ENCODE data around the gene FGF18. TPM values are rescaled to one million over a fixed set of nuclear protein-coding genes. Genes with fewer than 3 reads are reported as not detected.

Gene FGF18
- total and polyA plus RNA-seq, 4 donors: 2.3 to 5.2 (median 3.5) TPM

GRCh38 chr5:171428168-171428696, 8.8 kb downstream of the FGF18 start:
- DNase-seq (ENCODE audit: low read depth in 4 of 6, low spot score in 6 of 6): no peak
- Histone ChIP-seq H3K27me3 (ENCODE audit: control insufficient read depth, insufficient read depth, low read length) (no peaks in the 10 kb centered on the region), H3K9me3 (ENCODE audit: control insufficient read depth, insufficient read depth, low read length) (no peaks in the 10 kb centered on the region), H3K27ac (ENCODE audit: low read depth, low read length) (no peak overlapping the region), H3K4me1 (ENCODE audit: control insufficient read depth, insufficient read depth, low read length) (peaks cover 2% of the 10 kb centered on the region), H3K4me3 (ENCODE audit: low read depth, low read length) (no peak overlapping the region), H3K36me3 (ENCODE audit: control insufficient read depth, insufficient read depth, low read length) (no peaks in the 10 kb centered on the region)
- 93% methylated on average over 8 of the region's 9 CpGs for WGBS (ENCODE audit: insufficient coverage)

GRCh38 chr5:171428809-171429542, 9.5 kb downstream of the FGF18 start:
- 90% methylated on average over 13 of the region's 16 CpGs for WGBS (ENCODE audit: insufficient coverage)
- DNase-seq (ENCODE audit: low read depth in 4 of 6, low spot score in 6 of 6): no peak
- Histone ChIP-seq H3K27ac (ENCODE audit: low read depth, low read length) (no peak overlapping the region), H3K9me3 (ENCODE audit: control insufficient read depth, insufficient read depth, low read length) (no peaks in the 10 kb centered on the region), H3K4me3 (ENCODE audit: low read depth, low read length) (no peak overlapping the region), H3K27me3 (ENCODE audit: control insufficient read depth, insufficient read depth, low read length) (no peaks in the 10 kb centered on the region), H3K4me1 (ENCODE audit: control insufficient read depth, insufficient read depth, low read length) (no peaks in the 10 kb centered on the region), H3K36me3 (ENCODE audit: control insufficient read depth, insufficient read depth, low read length) (no peaks in the 10 kb centered on the region)

- whole genome bisulfite sequencing (ENCODE audit: insufficient coverage): 54% methylated on average over 1 of the region's 4 CpGs
- Histone ChIP-seq H3K27me3 (ENCODE audit: control insufficient read depth, insufficient read depth, low read length) (no peaks in the 10 kb centered on the region), H3K36me3 (ENCODE audit: control insufficient read depth, insufficient read depth, low read length) (no peaks in the 10 kb centered on the region), H3K27ac (ENCODE audit: low read depth, low read length) (no peak overlapping the region), H3K4me1 (ENCODE audit: control insufficient read depth, insufficient read depth, low read length) (no peaks in the 10 kb centered on the region), H3K4me3 (ENCODE audit: low read depth, low read length) (no peak overlapping the region), H3K9me3 (ENCODE audit: control insufficient read depth, insufficient read depth, low read length) (no peaks in the 10 kb centered on the region)
- DNase-seq (ENCODE audit: low read depth in 4 of 6, low spot score in 6 of 6): no peak
Measured at GRCh38 chr5:171429543-171429910, 10.1 kb downstream of the FGF18 start.

- H3K27ac ChIP-seq (ENCODE audit: low read depth, low read length): no peak overlapping the region
- DNase-seq (ENCODE audit: low read depth in 4 of 6, low spot score in 6 of 6): no peak
Measured at GRCh38 chr5:171431251-171431777, 11.9 kb downstream of the FGF18 start.

GRCh38 chr5:171432076-171432475, 12.6 kb downstream of the FGF18 start:
- Histone ChIP-seq H3K27me3 (ENCODE audit: control insufficient read depth, insufficient read depth, low read length) (no peaks in the 10 kb centered on the region), H3K36me3 (ENCODE audit: control insufficient read depth, insufficient read depth, low read length) (peaks cover 5% of the 10 kb centered on the region), H3K4me3 (ENCODE audit: low read depth, low read length) (no peak overlapping the region), H3K4me1 (ENCODE audit: control insufficient read depth, insufficient read depth, low read length) (no peaks in the 10 kb centered on the region), H3K9me3 (ENCODE audit: control insufficient read depth, insufficient read depth, low read length) (no peaks in the 10 kb centered on the region), H3K27ac (ENCODE audit: low read depth, low read length) (no peak overlapping the region)
- no peak for DNase-seq (ENCODE audit: low read depth in 4 of 6, low spot score in 6 of 6)
- 79% methylated on average over 3 of the region's 8 CpGs for WGBS (ENCODE audit: insufficient coverage)

More at GRCh38 chr5:171431251-171431777, 11.9 kb downstream of the FGF18 start:
- Histone ChIP-seq H3K36me3 (ENCODE audit: control insufficient read depth, insufficient read depth, low read length) (peaks cover 3% of the 10 kb centered on the region), H3K4me1 (ENCODE audit: control insufficient read depth, insufficient read depth, low read length) (no peaks in the 10 kb centered on the region), H3K9me3 (ENCODE audit: control insufficient read depth, insufficient read depth, low read length) (no peaks in the 10 kb centered on the region), H3K27me3 (ENCODE audit: control insufficient read depth, insufficient read depth, low read length) (no peaks in the 10 kb centered on the region), H3K4me3 (ENCODE audit: low read depth, low read length) (no peak overlapping the region)
- 91% methylated on average over 7 of the region's 7 CpGs for WGBS (ENCODE audit: insufficient coverage)

GRCh38 chr5:171432583-171433351, 13.3 kb downstream of the FGF18 start:
- H3K9me3 ChIP-seq (ENCODE audit: control insufficient read depth, insufficient read depth, low read length): no peaks in the 10 kb centered on the region
- peaks cover 12% of the 10 kb centered on the region for H3K36me3 ChIP-seq (ENCODE audit: control insufficient read depth, insufficient read depth, low read length)
- 78% methylated on average over 13 of the region's 16 CpGs for WGBS (ENCODE audit: insufficient coverage)
- H3K4me1 ChIP-seq (ENCODE audit: control insufficient read depth, insufficient read depth, low read length): peaks cover 3% of the 10 kb centered on the region
- H3K27ac ChIP-seq (ENCODE audit: low read depth, low read length): no peak overlapping the region
- no peaks in the 10 kb centered on the region for H3K27me3 ChIP-seq (ENCODE audit: control insufficient read depth, insufficient read depth, low read length)
- H3K4me3 ChIP-seq (ENCODE audit: low read depth, low read length): no peak overlapping the region
- DNase-seq (ENCODE audit: low read depth in 4 of 6, low spot score in 6 of 6): no peak

- Histone ChIP-seq H3K27ac (ENCODE audit: low read depth, low read length) (no peak overlapping the region), H3K9me3 (ENCODE audit: control insufficient read depth, insufficient read depth, low read length) (no peaks in the 10 kb centered on the region), H3K27me3 (ENCODE audit: control insufficient read depth, insufficient read depth, low read length) (no peaks in the 10 kb centered on the region), H3K4me1 (ENCODE audit: control insufficient read depth, insufficient read depth, low read length) (peaks cover 3% of the 10 kb centered on the region), H3K4me3 (ENCODE audit: low read depth, low read length) (no peak overlapping the region), H3K36me3 (ENCODE audit: control insufficient read depth, insufficient read depth, low read length) (peaks cover 12% of the 10 kb centered on the region)
- 44% methylated on average over 6 of the region's 6 CpGs for WGBS (ENCODE audit: insufficient coverage)
- no peak for DNase-seq (ENCODE audit: low read depth in 4 of 6, low spot score in 6 of 6)
Measured at GRCh38 chr5:171433352-171433698, 13.9 kb downstream of the FGF18 start.

- no peaks in the 10 kb centered on the region for H3K27me3 ChIP-seq (ENCODE audit: control insufficient read depth, insufficient read depth, low read length)
- no peak overlapping the region for H3K27ac ChIP-seq (ENCODE audit: low read depth, low read length)
- H3K4me1 ChIP-seq (ENCODE audit: control insufficient read depth, insufficient read depth, low read length): peaks cover 3% of the 10 kb centered on the region
- 91% methylated on average over 5 of the region's 5 CpGs for WGBS (ENCODE audit: insufficient coverage)
- H3K9me3 ChIP-seq (ENCODE audit: control insufficient read depth, insufficient read depth, low read length): no peaks in the 10 kb centered on the region
- no peak overlapping the region for H3K4me3 ChIP-seq (ENCODE audit: low read depth, low read length)
- no peak for DNase-seq (ENCODE audit: low read depth in 4 of 6, low spot score in 6 of 6)
- H3K36me3 ChIP-seq (ENCODE audit: control insufficient read depth, insufficient read depth, low read length): peaks cover 12% of the 10 kb centered on the region
Measured at GRCh38 chr5:171433982-171434676, 14.7 kb downstream of the FGF18 start.

GRCh38 chr5:171434874-171435273, 15.4 kb downstream of the FGF18 start:
- Histone ChIP-seq H3K4me3 (ENCODE audit: low read depth, low read length) (no peak overlapping the region), H3K4me1 (ENCODE audit: control insufficient read depth, insufficient read depth, low read length) (peaks cover 3% of the 10 kb centered on the region), H3K9me3 (ENCODE audit: control insufficient read depth, insufficient read depth, low read length) (no peaks in the 10 kb centered on the region), H3K27me3 (ENCODE audit: control insufficient read depth, insufficient read depth, low read length) (no peaks in the 10 kb centered on the region), H3K36me3 (ENCODE audit: control insufficient read depth, insufficient read depth, low read length) (peaks cover 12% of the 10 kb centered on the region), H3K27ac (ENCODE audit: low read depth, low read length) (no peak overlapping the region)
- no peak for DNase-seq (ENCODE audit: low read depth in 4 of 6, low spot score in 6 of 6)
- 98% methylated on average over 4 of the region's 4 CpGs for WGBS (ENCODE audit: insufficient coverage)

Data from spinal cord (tissue), 10 donors.